ENCODE results near the gene INTS2.
"Not testable (repeated sequence)": the region's sequence is repeated elsewhere in the genome, so short reads cannot be mapped to it uniquely, and the experiment has no call there.

The INTS2 gene
- 14.8 to 50.6 (median 37.4) reads per million in 18 experiments for total RNA-seq

GRCh38 chr17:61927208-61928100 lies at the start of gene INTS2:
Gene INTS2 (minus strand): TSS chr17:61927982. CDS start chr17:61926644, 1,338 bp downstream.
- DNase-seq = peak; percentile 91 to 93

- no peak for DNase-seq
Measured at GRCh38 chr17:61974115-61974514, 46.3 kb upstream of the INTS2 start.

DNA sequence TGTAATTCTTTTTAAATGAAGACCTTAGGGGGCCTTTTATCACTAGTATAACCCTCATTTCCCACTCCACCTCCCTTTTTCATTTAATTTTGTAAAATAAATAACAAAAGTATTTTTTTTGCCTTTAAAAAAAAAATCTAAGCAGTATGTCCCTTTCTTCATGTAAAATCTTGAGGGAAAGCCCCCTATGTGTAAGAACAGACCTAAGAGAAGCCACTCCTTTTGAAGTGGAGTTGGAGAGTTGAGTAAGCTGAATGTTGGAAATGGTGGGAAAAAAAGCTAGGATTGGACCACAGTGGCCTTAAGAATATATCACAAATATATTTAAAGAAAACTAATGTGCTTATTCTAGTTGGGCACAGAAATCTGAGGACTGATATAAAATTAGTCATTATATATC lies 44.5 kb upstream of the INTS2 start:
- no peak for DNase-seq

DNA sequence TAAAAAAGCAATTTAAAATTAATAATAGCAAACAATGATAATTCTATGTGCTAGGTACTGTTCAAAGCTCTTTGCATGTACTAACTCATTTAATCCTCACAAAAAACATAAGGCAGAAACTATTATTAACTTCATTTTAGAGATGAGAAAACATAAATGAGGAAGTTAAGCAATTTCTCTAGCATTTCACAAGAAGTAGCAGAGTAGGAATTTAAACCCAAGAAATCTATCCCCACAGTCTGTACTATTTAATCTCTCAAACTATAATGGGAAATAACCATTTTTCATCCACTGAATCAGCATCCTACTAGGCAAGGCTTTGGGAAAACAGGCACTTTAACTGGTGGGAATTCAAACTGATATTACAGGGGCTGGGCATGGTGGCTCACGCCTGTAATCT lies 42.2 kb upstream of the INTS2 start:
- DNase-seq = peak in 1 of 2 donors; percentile 71

GRCh38 chr17:61968757-61969156 lies 41.0 kb upstream of the INTS2 start:
- no peak for DNase-seq

DNA sequence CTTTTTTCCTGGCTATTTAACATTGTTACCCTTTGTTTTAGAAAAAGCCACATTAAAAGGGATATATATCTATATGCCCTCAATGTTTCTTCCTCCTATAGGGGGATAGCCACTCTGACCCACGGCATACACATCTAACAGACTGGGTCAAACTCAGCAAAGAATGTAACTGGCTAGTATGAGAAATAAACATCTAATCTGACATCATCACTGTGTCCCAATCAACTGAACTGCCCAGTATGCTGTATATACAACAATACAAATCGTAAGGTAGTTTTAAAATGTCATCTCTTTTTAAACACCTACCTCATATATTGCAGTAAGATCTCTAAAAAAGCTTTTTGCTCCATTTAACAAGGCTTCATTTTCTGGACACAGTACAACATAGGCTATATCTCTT lies 39.9 kb upstream of the INTS2 start:
- DNase-seq = no peak

- DNase-seq = no peak
Measured at GRCh38 chr17:61966191-61966590, 38.4 kb upstream of the INTS2 start.

GRCh38 chr17:61955619-61956018 lies 27.8 kb upstream of the INTS2 start:
- no peak for DNase-seq

GRCh38 chr17:61947367-61948078 lies 19.7 kb upstream of the INTS2 start:
- no peak for DNase-seq

DNA sequence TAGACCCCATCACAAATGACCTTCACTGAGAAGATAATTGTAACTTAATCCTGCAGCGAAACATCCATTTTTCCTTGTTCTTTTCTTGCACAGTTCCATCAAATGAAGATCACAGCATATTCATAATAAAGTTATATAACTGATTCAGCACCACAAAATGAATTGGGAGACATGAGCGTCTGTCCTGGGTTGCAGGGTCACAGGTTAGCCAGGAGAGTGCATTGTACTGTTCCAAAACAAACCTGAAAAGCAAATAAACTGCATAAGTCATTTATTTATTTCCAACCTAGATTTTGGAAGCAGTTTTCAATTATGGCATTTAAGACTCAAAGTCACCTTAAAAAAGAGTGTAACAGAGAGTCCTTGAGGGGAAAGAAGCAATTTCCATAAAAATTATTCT lies 18.6 kb upstream of the INTS2 start:
- no peak for DNase-seq

DNA sequence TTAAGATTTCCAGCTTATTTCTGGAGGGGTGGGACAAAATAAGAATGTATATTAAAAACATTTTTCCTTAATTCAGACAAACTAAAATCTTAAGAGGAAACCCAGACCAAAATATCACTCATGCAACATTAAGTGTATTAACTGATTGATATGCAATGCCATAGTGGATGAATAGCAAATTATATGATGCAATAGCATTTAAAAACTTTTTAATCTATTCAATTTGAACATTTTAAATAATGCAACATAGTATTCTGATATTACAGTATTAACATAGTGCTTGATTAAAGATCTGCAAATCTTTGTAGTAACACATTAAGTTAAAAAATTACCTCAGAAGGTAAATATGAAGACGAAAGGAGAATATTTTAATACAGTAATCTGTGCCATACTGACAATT lies 15.3 kb upstream of the INTS2 start:
- DNase-seq = no peak

- DNase-seq = no peak
Measured at GRCh38 chr17:61942085-61942484, 14.3 kb upstream of the INTS2 start.

DNA sequence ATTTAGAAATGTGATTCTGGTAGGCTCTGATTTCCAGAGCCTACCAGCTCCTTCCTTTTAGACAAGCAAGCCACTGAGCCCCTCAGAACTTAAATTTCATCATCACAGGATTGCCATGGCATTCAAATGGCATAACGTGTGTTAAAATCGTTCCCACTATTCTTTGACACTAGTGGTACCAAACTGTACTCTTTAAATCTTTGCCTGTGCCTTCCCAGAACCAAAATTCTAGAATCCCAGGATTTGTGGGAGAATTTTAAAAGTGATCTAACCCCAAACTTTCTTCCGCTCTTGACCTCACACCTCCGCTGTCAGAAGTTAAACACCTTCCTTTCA lies 287 bp upstream of the INTS2 start:
- no peak for DNase-seq

DNA sequence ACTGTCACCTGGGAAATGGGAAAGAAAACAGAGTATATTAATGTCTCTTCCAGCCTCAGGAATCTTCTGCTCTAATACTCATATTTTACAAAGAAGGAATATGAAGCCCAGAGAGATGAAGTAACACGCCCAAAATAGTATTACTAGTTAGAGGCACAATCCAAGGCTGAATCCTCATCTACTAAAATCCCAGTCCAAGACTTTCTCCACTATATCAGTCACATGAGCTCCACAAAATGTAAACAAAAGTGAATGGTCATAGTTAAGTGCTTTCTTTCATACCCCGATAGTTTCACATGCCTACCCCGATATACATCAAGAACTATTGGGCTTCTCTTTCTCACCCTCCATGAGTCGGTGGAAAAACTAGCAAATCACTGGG lies 965 bp downstream of the INTS2 start:
- DNase-seq = no peak

DNA sequence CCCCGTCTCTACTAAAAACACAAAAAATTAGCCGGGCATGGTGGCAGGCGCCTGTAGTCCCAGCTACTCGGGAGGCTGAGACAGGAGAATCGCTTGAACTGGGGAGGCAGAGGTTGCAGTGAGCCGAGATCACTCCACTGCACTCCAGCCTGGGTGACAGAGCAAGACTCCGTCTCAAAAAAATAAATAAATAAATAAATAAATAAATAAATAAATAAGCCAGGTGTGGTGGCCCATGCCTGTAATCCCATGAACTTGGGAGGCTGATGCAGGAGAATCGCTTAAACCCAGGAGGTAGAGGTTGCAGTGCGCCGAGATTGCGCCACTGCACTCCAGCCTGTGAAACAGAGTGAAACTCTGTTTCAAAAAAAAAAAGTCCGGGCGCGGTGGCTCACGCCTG lies 12.6 kb downstream of the INTS2 start:
- DNase-seq = not testable (repeated sequence)

- DNase-seq = no peak
Measured at GRCh38 chr17:61908292-61909037, 19.3 kb downstream of the INTS2 start.

- DNase-seq = no peak
Measured at GRCh38 chr17:61907361-61907760, 20.4 kb downstream of the INTS2 start.

DNA sequence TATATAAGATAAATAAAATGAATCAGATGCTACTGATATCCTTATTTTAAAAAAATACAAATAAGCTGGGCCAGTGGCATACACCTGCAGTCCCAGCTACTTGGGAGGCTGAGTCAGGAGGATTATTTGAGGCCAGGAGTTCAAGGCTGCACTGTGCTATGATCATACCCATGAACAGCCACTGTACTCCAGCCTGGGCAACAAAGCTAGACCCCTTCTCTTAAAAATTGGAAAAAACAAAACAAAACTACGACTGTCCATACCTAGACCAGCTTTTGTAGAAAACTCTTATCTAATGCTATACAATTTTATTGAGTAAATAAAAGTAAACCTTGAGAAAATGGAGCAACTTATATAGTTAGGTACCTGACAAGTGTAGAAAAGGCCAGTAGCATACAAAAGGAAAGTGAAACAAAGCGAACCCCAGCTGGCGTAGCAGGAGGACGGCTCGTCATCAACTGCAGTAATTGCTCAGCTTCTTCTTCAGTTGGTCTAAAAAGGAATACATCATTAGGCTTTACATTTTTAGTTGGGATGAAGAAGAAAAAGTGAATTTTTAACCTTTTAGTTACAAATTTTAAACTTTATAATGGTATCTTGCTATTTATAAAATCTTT lies 23.6 kb downstream of the INTS2 start:
- DNase-seq = no peak

GRCh38 chr17:61903251-61903650 lies 24.5 kb downstream of the INTS2 start:
- DNase-seq = no peak

- no peak for DNase-seq
Measured at GRCh38 chr17:61897548-61898180, 30.1 kb downstream of the INTS2 start.

- DNase-seq = no peak
Measured at GRCh38 chr17:61895391-61895790, 32.4 kb downstream of the INTS2 start.

GRCh38 chr17:61894310-61894709 lies 33.5 kb downstream of the INTS2 start:
- not testable (repeated sequence) for DNase-seq

Data from inflammatory macrophage (primary cell).